GM23338 (cell line): ENCODE data around the gene NCKAP5. TPM values are rescaled to one million over a fixed set of nuclear protein-coding genes. Genes with fewer than 3 reads are reported as not detected.

ENCODE experiments used
- ATAC-seq: fragments of 200-7000 bp; cut with Tn5 transposase; 3 replicates; pipeline ENCODE4 v1.9.1; 2020
- DNase-seq: peaks from one replicate; pipeline ENCODE4 v3.0.0-alpha.2; 2015; ENCODE audit warnings: low spot score
- H2AFZ ChIP-seq: fragments of 200-600 bp; sonication (generic); 2 replicates; pipeline ENCODE4 v1.8.0; 2016; ENCODE audit warnings: antibody characterized with exemption, mild to moderate bottlenecking, moderate library complexity
- H3F3A ChIP-seq: fragments of 200-600 bp; sonication (generic); replicated peaks from 2 replicates; pipeline ENCODE4 v1.8.0; 2017; ENCODE audit warnings: antibody characterized with exemption, mixed run types, low read depth
- H3K27ac ChIP-seq: fragments of 200-600 bp; sonication (generic); 2 replicates; pipeline ENCODE4 v1.6.1; 2016; ENCODE audit warnings: low read depth
- H3K27me3 ChIP-seq: fragments of 200-600 bp; sonication (generic); 2 replicates; pipeline ENCODE4 v1.8.0; 2016; ENCODE audit warnings: mild to moderate bottlenecking, mixed run types, moderate library complexity; ENCODE audit not compliant: insufficient read depth
- H3K36me3 ChIP-seq: fragments of 200-600 bp; sonication (generic); 2 replicates; pipeline ENCODE4 v1.8.0; 2016; ENCODE audit warnings: mild to moderate bottlenecking; ENCODE audit not compliant: insufficient read depth
- H3K4me1 ChIP-seq: fragments of 200-600 bp; sonication (generic); 2 replicates; pipeline ENCODE4 v1.8.0; 2016; ENCODE audit warnings: mild to moderate bottlenecking, moderate library complexity; ENCODE audit not compliant: insufficient read depth
- H3K4me2 ChIP-seq: fragments of 200-600 bp; sonication (generic); 2 replicates; pipeline ENCODE4 v1.7.1; 2017; ENCODE audit warnings: mixed run types
- H3K4me3 ChIP-seq: fragments of 200-600 bp; sonication (generic); 2 replicates; pipeline ENCODE4 v1.6.1; 2016; ENCODE audit warnings: mixed run types
- H3K79me2 ChIP-seq: fragments of 200-600 bp; sonication (generic); replicated peaks from 2 replicates; pipeline ENCODE4 v1.8.0; 2017; ENCODE audit warnings: mild to moderate bottlenecking; ENCODE audit not compliant: insufficient read depth
- H3K9me2 ChIP-seq: fragments of 200-600 bp; sonication (generic); 2 replicates; pipeline ENCODE4 v1.8.0; 2017; ENCODE audit not compliant: insufficient read depth
- H4K20me1 ChIP-seq: fragments of 200-600 bp; sonication (generic); replicated peaks from 2 replicates; pipeline ENCODE4 v1.8.0; 2017; ENCODE audit warnings: mild to moderate bottlenecking; ENCODE audit not compliant: insufficient read depth
- H3K27ac Mint-ChIP-seq: 2 replicates; pipeline ENCODE4 v1.8.0; 2020; ENCODE audit warnings: inconsistent platforms, mild to moderate bottlenecking, moderate library complexity, mixed read lengths
- H3K27me3 Mint-ChIP-seq: 3 replicates; pipeline ENCODE4 v1.8.0; 2022; ENCODE audit warnings: low read depth, mild to moderate bottlenecking, moderate library complexity, mixed read lengths, inconsistent platforms; ENCODE audit not compliant: insufficient read depth, poor library complexity
- H3K36me3 Mint-ChIP-seq: 3 replicates; pipeline ENCODE4 v1.8.0; 2021; ENCODE audit warnings: low read depth, mild to moderate bottlenecking, inconsistent platforms, moderate library complexity, mixed read lengths
- H3K4me1 Mint-ChIP-seq: 3 replicates; pipeline ENCODE4 v1.8.0; 2020; ENCODE audit warnings: mild to moderate bottlenecking, inconsistent platforms, mixed read lengths
- H3K4me3 Mint-ChIP-seq: 3 replicates; pipeline ENCODE4 v1.8.0; 2021; ENCODE audit warnings: moderate library complexity, mild to moderate bottlenecking, inconsistent platforms, mixed read lengths
- H3K9me3 Mint-ChIP-seq: 3 replicates; pipeline ENCODE4 v1.8.0; 2020; ENCODE audit warnings: moderate library complexity, mild to moderate bottlenecking, inconsistent platforms, mixed read lengths
- CREB1 ChIP-seq: fragments of 250-450 bp; sonication (Bioruptor Pico); IDR thresholded peaks from 2 replicates; pipeline ENCODE4 v1.5.0; 2020; ENCODE audit warnings: low read depth, mild to moderate bottlenecking, moderate library complexity
- CTCF ChIP-seq, 2 experiments: fragments of 200-600 bp in 1 of 2; sonication (generic) in 1 of 2; conservative IDR thresholded peaks; 2 replicates each; pipeline versions ENCODE4 v1.5.1 to v1.6.1; 2016 to 2017; ENCODE audit warnings: antibody characterized with exemption in 2 of 2, low read depth in 2 of 2, mild to moderate bottlenecking in 2 of 2, moderate library complexity in 1 of 2
- ETS1 ChIP-seq: IDR thresholded peaks from 2 replicates; pipeline ENCODE4 v1.6.1; 2016; ENCODE audit warnings: antibody characterized with exemption
- EZH2 ChIP-seq: fragments of 200-600 bp; sonication (generic); IDR thresholded peaks from one replicate; pipeline ENCODE4 v1.8.0; 2017; ENCODE audit warnings: antibody characterized with exemption, mild to moderate bottlenecking, low read depth; ENCODE audit not compliant: unreplicated experiment
- EZH2phosphoT487 ChIP-seq: fragments of 200-600 bp; sonication (generic); IDR thresholded peaks from one replicate; pipeline ENCODE4 v1.8.1; 2018; ENCODE audit warnings: antibody characterized with exemption; ENCODE audit not compliant: unreplicated experiment
- JUNB ChIP-seq: IDR thresholded peaks from one replicate; pipeline ENCODE4 v1.6.1; 2016; ENCODE audit warnings: antibody characterized with exemption; ENCODE audit not compliant: unreplicated experiment
- NANOG ChIP-seq: IDR thresholded peaks from 2 replicates; pipeline ENCODE4 v1.6.1; 2016; ENCODE audit warnings: antibody characterized with exemption, borderline replicate concordance
- POLR2AphosphoS5 ChIP-seq: IDR thresholded peaks from 2 replicates; pipeline ENCODE4 v1.6.1; 2016; ENCODE audit warnings: antibody characterized with exemption, low read depth
- REST ChIP-seq: IDR thresholded peaks from one replicate; pipeline ENCODE4 v1.6.1; 2018; ENCODE audit warnings: antibody characterized with exemption; ENCODE audit not compliant: unreplicated experiment
- STAT1 ChIP-seq: IDR thresholded peaks from one replicate; pipeline ENCODE4 v1.6.1; 2016; ENCODE audit warnings: antibody characterized with exemption; ENCODE audit not compliant: unreplicated experiment
- ZNF114 ChIP-seq: fragments of 250-450 bp; sonication (Bioruptor Pico); IDR thresholded peaks from 2 replicates; pipeline ENCODE4 v1.5.0; 2020; ENCODE audit warnings: mild to moderate bottlenecking, moderate library complexity
- polyA plus RNA-seq: library from polyadenylated mRNA; unstranded; fragments of >200 nt; fragmentation: Nextera tagmentation; extraction: Ambion mirVana; gene quantifications from 2 replicates; pipeline ENCODE4 v1.2.1, GENCODE V29; 2016
- total RNA-seq: library from RNA; depleted of rRNA; stranded (reverse); fragments of >200 nt; shearing (Covaris generic); gene quantifications from 2 replicates; pipeline ENCODE4 v1.2.3, GENCODE V29; 2014

The NCKAP5 gene
- total and polyA plus RNA-seq, 2 experiments from 2014 or later = 0.34 to 0.73 TPM

- TF ChIP-seq CTCF (conservative IDR thresholded peaks at IDR 0.05; ENCODE audit: low read depth in 2 of 2) (no peak), STAT1 (no peak), POLR2AphosphoS5 (no peak), EZH2 (no peak)
These were observed 207.4 kb downstream of the NCKAP5 start (continued) for GRCh38 chr2:133360882-133361281.

GRCh38 chr2:133360190-133360589 is 208.1 kb downstream of the NCKAP5 start:
- Histone ChIP-seq H4K20me1 (no peaks in the 10 kb centered on the region), H3K4me3 (no peak overlapping the region), H3K27me3 (no peaks in the 10 kb centered on the region), H3K27ac (no peak overlapping the region), H3K9me2 (no peaks in the 10 kb centered on the region), H3K79me2 (no peaks in the 10 kb centered on the region), H3K4me2 (no peak overlapping the region), H2AFZ (no peak overlapping the region), H3K36me3 (no peaks in the 10 kb centered on the region), H3F3A (no peaks in the 10 kb centered on the region), H3K4me1 (no peaks in the 10 kb centered on the region)
- Mint-ChIP-seq H3K4me1 (peaks cover 5% of the 10 kb centered on the region), H3K36me3 (no peaks in the 10 kb centered on the region), H3K27me3 (peaks cover 2% of the 10 kb centered on the region), H3K9me3 (no peaks in the 10 kb centered on the region), H3K27ac (no peak overlapping the region), H3K4me3 (no peak overlapping the region)
- no peak for ATAC-seq
- no peak for DNase-seq
- no peak for TF ChIP-seq POLR2AphosphoS5
- TF ChIP-seq NANOG = no peak
- no peak for TF ChIP-seq JUNB
- no peak for TF ChIP-seq EZH2phosphoT487
- TF ChIP-seq ZNF114 = no peak
- no peak for TF ChIP-seq EZH2
- TF ChIP-seq REST = no peak
- no peak for TF ChIP-seq CREB1
- TF ChIP-seq CTCF (conservative IDR thresholded peaks at IDR 0.05; ENCODE audit: low read depth in 2 of 2) = no peak
- no peak for TF ChIP-seq STAT1
- TF ChIP-seq ETS1 = no peak
